Stimulated activated CD8-positive, alpha-beta memory T cell treated with anti-CD3 and anti-CD28 coated beads, Interleukin-12 subunit alpha, Interleukin-12 subunit beta, amount 100 ng/mL, for 24 hours (primary cell): ENCODE measurements around the gene SWT1.
"Not testable (repeated sequence)": the region's sequence is repeated elsewhere in the genome, so short reads cannot be mapped to it uniquely, and the experiment has no call there.

Experiments
- DNase-seq: peaks from one replicate; pipeline ENCODE4 v3.0.0-alpha.2; 2020; ENCODE audit errors: extremely low read depth

Gene SWT1

DNA sequence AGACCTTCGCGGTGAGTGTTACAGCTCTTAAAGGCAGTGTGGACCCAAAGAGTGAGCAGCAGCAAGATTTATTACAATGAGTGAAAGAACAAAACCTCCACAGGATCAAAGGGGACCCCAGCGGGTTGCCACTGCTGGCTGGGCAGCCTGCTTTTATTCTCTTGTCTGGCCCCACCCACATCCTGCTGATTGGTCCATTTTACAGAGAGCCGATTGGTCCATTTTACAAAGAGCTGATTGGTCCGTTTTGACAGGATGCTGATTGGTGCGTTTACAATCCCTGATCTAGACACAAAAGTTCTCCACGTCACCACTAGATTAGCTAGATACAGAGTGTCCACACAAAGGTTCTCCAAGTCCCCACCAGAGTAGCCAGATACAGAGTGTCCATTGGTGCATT is 164.1 kb downstream of the SWT1 start:
- DNase-seq, result not testable (repeated sequence)

DNA sequence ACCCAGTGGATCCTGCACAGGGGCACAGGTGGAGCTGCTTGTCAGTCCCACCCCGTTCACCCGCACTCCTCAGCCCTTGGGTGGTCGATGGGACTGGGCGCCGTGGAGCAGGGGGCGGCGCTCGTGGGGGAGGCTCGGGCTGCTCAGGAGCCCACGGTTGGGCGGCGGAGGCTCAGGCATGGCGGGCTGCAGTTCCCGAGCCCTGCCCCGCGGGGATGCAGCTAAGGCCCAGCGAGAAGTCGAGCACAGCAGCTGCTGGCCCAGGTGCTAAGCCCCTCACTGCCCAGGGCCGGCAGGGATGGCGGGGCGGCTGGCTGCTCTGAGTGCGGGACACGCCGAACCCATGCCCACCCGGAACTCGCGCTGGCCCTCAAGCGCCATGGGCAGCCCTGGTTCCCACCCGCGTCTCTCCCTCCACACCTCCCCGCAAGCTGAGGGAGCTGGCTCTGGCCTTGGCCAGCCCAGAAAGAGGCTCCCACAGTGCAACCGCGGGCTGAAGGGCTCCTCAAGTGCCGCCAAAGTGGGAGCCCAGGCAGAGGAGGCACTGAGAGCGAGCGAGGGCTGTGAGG is 164.8 kb downstream of the SWT1 start:
- DNase-seq, result not testable (repeated sequence)

DNA sequence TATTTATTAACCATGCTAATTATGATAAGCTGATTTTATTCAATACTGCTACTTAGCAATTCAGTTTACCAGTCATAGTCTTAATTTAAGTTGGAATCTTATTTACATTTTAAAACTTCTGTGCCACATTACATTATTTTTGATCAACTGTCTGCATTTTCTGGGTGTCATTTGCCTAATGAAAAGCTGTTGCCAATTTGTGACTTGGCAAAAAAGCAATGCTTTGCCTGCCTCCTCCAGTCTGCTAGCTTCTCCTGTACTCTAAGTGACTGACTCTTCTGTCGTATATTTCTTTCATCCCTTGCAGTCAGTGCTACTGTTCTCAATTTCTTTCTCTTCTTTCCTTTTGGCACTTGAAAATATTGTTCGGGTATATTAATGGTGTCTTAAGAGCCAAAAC is 165.7 kb downstream of the SWT1 start:
- DNase-seq, result no peak

DNA sequence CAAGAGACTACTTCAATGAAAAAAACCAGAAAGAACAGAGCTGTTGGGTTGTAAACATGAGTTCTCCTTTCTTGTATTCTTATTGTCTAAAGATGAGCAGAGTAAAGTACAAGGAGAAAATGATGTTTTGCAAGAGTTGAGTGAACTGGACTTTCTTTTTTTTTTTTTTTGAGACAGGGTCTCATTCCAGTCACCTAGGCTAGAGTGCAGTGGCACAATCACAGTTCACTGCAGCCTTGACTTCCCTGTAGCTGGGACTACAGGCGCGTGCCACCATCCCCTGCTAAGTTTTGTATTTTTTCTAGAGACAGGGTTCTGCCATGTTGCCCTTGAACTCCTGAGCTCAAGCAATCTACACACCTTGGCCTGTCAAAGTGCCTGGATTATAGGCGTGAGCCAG is 167.2 kb downstream of the SWT1 start:
- DNase-seq, result no peak

DNA sequence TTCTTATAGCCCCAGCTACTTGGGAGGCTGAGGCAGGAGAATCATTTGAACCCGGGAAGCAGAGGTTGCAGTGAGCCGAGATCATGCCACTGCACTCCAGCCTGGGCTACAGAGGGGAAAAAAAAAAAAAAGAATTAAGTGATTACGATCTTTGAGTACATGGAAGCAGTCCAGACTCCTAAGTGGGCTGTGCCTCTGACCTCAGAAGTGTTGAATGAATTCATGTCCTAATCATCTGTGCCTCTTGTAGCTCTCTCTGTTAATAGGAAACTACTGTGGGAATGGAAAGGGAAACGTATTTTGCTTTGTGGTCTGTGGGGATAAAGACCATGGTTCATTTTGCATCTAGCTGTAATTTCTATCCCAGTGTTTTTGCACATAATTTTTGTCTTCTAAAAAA is 168.4 kb downstream of the SWT1 start:
- no peak for DNase-seq

DNA sequence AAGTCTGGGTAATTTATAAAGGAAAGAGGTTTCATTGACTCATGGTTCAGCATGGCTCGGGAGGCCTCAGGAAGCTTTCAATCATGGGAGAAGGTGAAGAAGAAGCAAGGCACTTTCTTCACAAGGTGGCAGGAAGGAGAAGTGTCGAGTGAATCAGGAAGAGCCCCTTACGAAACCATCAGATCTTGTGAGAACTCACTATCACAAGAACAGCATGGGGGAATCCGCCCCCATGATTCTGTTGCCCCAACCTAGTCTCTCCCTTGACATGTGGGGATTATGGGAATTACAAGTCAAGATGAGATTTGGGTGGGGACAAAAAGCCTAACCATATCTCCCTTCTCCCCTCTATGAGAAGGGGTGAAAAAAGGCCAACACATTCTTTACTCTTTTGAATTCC is 171.3 kb downstream of the SWT1 start:
- no peak for DNase-seq

DNA sequence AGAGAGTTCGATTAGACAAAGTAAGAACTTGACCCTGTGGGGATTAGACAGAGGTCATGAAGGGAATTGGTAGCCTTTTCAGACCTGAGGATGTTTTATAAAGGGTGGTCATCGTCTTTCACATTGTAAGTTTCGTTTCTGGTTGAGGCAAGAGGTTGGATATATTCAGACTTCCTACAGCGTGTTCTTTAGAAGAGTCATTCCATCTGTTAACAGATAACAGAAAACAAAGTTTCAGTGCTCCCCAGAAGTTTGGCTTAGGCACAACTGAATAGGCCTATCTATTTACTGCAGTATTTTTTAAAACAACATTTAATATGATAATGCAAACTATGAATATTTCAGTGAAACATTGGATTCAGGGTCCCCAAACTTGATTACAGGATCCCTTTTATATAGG is 177.2 kb downstream of the SWT1 start:
- DNase-seq, result no peak

DNA sequence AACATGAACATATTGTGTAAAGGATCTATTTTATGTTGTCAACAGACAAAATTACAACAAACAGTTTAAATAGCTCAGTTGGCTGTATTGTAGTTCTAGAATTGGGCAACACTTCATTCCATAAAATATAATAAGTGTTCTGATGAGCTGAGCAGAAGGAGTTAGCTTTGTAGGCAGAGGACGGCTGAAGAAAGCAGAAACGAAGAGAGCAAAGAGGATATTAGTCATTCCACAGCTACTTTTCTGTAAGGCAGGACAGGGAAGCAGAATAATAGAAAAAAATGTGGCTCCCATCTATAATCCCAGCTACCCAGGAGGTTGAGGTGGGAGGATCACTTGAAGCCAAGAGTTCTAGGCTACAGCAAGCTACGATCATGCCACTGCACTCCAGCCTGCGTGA is 180.3 kb downstream of the SWT1 start:
- no peak for DNase-seq

DNA sequence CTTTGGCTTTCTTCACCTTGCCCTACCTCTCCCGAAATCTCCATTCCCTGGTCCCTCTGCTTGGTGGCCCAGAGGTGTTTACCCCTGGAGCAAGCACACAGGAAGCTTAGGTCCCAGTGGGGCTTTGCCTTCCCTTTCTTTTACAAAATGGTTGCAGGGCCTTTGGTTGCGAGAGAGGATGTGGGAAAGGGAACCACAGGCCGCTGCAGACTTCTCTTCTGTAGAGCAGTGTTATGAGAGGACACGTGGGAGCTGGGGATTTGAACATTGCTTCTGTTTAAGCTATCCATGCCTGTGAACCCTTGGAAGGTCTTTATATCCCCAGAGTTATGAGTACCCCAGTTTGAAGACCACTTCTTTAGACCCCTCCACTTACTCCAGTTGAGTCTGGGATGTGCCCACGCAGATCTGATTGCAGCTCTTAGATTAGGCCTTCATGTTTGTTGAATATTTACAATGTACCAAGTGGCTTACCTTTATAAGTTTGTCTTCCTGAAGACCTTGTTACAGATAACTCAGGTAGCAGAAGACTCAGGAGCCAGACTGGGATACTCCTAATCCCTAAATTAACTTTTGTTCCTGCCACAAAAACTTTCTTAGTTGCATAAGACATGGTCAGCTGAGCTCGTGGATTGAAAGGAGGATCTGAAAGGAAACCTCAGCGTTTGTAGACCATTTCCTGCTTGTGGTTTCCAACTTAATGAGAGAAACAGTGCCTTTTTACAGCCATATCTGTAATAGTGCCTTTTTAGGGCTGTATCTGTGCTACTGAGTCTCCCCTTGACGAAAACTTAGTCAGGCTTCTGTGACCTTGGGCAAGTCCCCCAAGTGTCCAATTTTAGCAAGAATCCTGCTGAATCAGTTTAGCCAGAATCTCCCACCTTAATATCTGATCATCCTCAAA is 182.0 kb downstream of the SWT1 start:
- no peak for DNase-seq

DNA sequence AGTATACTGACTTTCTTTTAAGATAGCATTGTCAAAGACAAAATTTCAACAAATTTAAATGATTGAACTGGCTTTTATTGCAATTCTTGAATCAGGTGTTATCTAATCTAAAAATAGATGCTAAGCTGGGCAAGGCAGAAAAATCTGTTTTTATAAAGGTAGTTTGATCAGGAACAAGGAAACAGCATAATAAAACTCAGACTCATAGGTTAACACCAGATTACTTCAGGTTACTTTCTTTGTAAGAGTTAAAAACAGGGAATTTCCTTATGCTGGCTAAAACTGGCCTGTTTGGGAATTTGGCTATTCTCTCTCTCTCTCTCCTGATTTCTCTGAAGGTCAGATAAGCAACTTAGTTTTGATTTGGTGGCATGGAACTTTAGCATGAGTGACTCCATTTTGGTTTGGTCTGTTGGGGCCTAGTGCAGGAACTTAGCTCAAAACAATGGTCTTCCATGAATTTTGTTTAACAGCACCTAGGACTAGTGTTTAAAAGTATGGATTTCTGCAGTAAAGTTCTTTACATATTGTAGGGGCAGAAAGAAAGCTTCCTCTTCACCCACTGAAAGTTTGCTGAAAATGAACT is 184.3 kb downstream of the SWT1 start:
- DNase-seq, result no peak
